DMS53 (cell line): Measurements from ENCODE around the gene NFX1.
A peak's percentile ranks its signal among the peaks of the same experiment; 100 is the strongest.
"Not testable (repeated sequence)": the region's sequence is repeated elsewhere in the genome, so short reads cannot be mapped to it uniquely, and the experiment has no call there.

Experiments
- DNase-seq: peaks from one replicate; lab custom pipeline; 2025; lab: John Stamatoyannopoulos, UW

NFX1 gene

GRCh38 chr9:33310748-33311147 is 20.4 kb downstream of the NFX1 start:
- no peak for DNase-seq

GRCh38 chr9:33311953-33312352 is 21.6 kb downstream of the NFX1 start:
- no peak for DNase-seq

- DNase-seq = no peak
Measured at GRCh38 chr9:33315371-33315770, 25.1 kb downstream of the NFX1 start.

- peak; percentile 22 for DNase-seq
Measured at GRCh38 chr9:33317136-33317535, 26.8 kb downstream of the NFX1 start.

- no peak for DNase-seq
Measured at GRCh38 chr9:33318225-33318624, 27.9 kb downstream of the NFX1 start.

- no peak for DNase-seq
Measured at GRCh38 chr9:33318781-33319180, 28.5 kb downstream of the NFX1 start.

GRCh38 chr9:33320230-33320567 is 29.9 kb downstream of the NFX1 start:
- DNase-seq = no peak

GRCh38 chr9:33320568-33321261 is 30.4 kb downstream of the NFX1 start:
- DNase-seq = no peak

GRCh38 chr9:33329117-33329563 is 38.8 kb downstream of the NFX1 start:
- no peak for DNase-seq

GRCh38 chr9:33329979-33330378 is 39.7 kb downstream of the NFX1 start:
- DNase-seq = no peak

- no peak for DNase-seq
Measured at GRCh38 chr9:33331377-33331891, 41.1 kb downstream of the NFX1 start.

GRCh38 chr9:33332011-33332410 is 41.7 kb downstream of the NFX1 start:
- DNase-seq = no peak

- not testable (repeated sequence) for DNase-seq
Measured at GRCh38 chr9:33332956-33333355, 42.6 kb downstream of the NFX1 start.

GRCh38 chr9:33340186-33340585 is 49.9 kb downstream of the NFX1 start:
- DNase-seq = no peak

- DNase-seq = no peak
Measured at GRCh38 chr9:33341182-33341581, 50.9 kb downstream of the NFX1 start.

- no peak for DNase-seq
Measured at GRCh38 chr9:33344145-33344544, 53.8 kb downstream of the NFX1 start.

GRCh38 chr9:33346564-33346963 is 56.2 kb downstream of the NFX1 start:
- DNase-seq = no peak

- DNase-seq = no peak
Measured at GRCh38 chr9:33348998-33349397, 58.7 kb downstream of the NFX1 start.

GRCh38 chr9:33349743-33350142 is 59.4 kb downstream of the NFX1 start:
- DNase-seq = no peak

GRCh38 chr9:33350310-33350709 is 60.0 kb downstream of the NFX1 start:
- peak; percentile 53 for DNase-seq

- no peak for DNase-seq
Measured at GRCh38 chr9:33351547-33351946, 61.2 kb downstream of the NFX1 start.

- DNase-seq = no peak
Measured at GRCh38 chr9:33354651-33355211, 64.4 kb downstream of the NFX1 start.

GRCh38 chr9:33355933-33356332 is 65.6 kb downstream of the NFX1 start:
- DNase-seq = no peak

GRCh38 chr9:33358641-33359040 is 68.3 kb downstream of the NFX1 start:
- not testable (repeated sequence) for DNase-seq
